HG02623 (cell line): ENCODE results near the gene OR4A5.
"Not testable (repeated sequence)": the region's sequence is repeated elsewhere in the genome, so short reads cannot be mapped to it uniquely, and the experiment has no call there.

Source experiments
- ATAC-seq: cut with Tn5 transposase; IDR thresholded peaks from one replicate; pipeline ENCODE4 v1.9.1; 2021; ENCODE audit warnings: moderate library complexity; ENCODE audit not compliant: unreplicated experiment

The OR4A5 gene

GRCh38 chr11:54706532-54706931, at the start of gene OR4A5:
OR4A5 (plus strand) TSS chr11:54706832; CDS start chr11:54706885, 53 bp downstream.
- ATAC-seq = not testable (repeated sequence)

- ATAC-seq = not testable (repeated sequence)
Measured at GRCh38 chr11:54720094-54720493, 13.5 kb downstream of the OR4A5 start.
